NOMO-1 treated with DMSO at 0.1 percent for 48 hours (cell line): ENCODE measurements around the gene BLVRB.
A peak's percentile ranks its signal among the peaks of the same experiment; 100 is the strongest.
"Not testable (repeated sequence)": the region's sequence is repeated elsewhere in the genome, so short reads cannot be mapped to it uniquely, and the experiment has no call there.

Experiments
- DNase-seq: peaks from one replicate; lab custom pipeline; 2025; ENCODE audit not compliant: unreplicated experiment; lab: John Stamatoyannopoulos, UW

Gene BLVRB

GRCh38 chr19:40423938-40424337 is 41.6 kb downstream of the BLVRB start:
- DNase-seq = no peak

DNA sequence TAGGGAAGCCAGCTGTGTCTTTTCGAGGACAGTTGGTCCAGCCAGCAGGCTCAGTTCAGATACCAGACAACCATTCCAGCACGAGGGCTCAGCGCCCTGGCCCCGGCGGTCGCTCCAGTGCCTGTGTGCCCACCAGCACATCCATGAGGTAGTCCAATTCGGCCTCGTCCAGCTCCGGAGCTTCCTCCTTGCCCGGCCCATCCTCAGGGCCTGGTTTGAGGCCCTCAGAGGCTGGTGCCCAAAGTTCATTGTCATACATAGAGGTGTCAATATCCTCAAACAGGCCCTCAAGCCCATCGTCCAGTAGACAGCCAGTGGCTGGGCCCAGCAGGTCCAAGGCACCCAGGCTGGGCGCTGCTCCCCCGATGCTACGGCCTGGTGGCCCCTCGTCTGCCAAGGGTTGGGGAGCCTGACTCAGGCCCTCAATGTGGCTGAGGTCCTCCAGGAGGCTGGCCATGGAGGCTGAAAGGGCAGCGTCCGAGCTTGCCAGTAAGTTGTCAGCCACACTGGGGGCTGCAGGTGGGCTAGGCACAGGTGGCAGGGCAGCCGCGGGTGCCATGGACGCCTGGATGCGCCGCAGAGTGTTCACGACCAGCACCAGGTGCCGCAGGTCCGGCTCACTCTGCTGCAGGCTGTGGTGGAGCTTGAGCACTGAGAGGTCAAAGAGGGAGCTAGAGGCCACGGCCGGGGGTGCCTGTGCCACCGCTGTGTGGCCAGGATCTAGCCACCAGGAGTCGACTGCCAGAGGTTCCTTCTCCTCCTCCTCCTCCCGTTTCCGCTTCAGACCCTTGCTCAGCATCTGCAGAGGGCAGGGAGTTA is 42.6 kb downstream of the BLVRB start:
- no peak for DNase-seq

DNA sequence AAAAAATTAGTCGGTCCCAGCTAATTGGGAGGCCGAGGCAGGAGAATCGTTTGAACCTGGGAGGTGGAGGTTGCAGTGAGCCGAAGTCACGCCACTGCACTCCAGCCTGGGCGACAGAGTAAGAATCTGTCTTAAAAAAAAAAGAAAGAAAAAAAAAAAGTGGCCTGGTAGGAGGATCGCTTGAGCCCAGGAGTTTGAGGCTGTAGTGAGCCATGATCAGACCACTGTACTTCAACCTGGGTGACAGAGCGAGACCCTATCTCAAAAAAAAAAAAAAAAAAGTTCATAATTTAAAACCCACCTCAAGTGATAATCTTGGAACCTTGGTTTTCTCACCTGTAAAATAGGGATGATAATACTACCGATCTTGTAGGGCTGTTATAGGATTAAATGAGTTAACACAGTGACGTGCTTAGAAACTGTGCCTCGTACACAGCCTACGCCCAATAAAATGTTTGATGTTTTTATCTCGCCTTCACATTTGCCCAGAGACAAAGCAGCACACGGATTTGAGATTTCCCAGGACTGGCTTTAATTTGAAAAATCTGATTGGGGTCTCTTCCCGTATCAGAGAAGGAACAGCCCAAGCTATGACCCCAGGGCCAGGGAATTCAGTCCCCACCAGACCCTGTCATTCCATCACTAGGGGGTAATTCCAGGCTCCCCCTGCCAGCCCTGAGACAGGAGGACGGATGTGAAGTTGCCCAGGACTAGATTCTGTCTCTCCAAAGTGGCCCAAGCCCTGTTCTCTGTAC is 43.4 kb downstream of the BLVRB start:
- DNase-seq = no peak

GRCh38 chr19:40420766-40421765 is 44.5 kb downstream of the BLVRB start:
- DNase-seq = peak; percentile 68

DNA sequence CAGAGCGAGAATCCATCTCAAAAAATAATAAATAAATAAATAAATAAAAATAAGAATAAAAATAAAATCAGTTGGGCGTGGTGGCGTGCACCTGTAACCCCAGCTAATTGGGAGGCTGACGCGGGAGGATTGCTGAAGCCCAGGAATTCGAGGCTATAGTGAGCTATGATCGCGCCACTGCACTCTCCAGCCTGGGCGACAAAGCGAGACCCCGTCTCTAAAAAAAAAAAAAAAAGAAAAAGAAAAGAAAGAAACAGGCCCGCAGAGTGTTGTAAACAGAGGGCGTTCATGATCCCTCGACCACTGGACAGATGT is 45.1 kb downstream of the BLVRB start:
- no peak for DNase-seq

- no peak for DNase-seq
These were observed 45.8 kb downstream of the BLVRB start for GRCh38 chr19:40419780-40420179.

DNA sequence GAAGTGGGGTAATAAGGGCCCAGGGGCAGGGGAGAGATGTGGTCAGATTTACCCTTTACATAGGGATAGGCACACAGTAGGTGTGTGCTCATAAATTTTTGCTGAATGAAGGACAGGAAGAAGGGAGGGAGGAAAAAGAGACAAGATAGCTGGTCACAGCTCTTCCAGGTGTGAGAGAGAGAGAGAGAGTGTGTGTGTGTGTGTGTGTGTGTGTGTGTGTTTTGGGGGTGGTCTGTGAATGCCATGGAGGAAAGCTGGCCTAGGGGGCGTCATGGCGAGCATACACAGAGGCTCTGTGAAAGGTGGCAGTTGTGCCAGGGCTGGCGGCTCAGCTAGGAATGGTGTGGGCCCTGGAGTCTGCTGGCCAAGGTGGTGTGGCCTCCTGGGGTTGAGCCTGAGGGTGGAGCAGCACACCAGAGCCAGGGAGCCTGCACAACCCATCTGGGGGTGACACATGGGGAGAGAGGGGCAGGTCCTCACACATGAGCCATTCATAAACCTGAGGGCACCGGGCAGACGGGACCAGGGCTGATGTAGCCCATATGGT is 46.4 kb downstream of the BLVRB start:
- DNase-seq = no peak

DNA sequence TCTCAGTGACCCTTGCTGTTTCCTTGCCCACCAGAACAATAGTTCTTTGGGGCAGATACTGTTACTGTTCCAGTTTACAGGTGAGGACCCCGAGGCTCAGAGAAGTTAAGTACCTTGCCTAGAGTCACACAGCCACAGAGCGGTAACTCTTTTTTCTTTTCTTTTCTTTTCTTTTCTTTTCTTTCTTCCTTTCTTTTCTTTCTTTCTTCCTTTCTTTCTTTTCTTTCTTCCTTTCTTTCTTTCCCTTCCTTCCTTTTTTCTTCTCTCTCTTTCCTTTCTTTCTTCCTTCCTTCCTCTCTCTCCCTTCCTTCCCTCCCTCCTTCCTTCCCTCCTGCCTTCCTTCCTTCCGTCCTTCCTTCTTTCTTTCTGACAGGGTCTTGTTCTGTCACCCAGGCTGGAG is 47.5 kb downstream of the BLVRB start:
- DNase-seq = no peak

DNA sequence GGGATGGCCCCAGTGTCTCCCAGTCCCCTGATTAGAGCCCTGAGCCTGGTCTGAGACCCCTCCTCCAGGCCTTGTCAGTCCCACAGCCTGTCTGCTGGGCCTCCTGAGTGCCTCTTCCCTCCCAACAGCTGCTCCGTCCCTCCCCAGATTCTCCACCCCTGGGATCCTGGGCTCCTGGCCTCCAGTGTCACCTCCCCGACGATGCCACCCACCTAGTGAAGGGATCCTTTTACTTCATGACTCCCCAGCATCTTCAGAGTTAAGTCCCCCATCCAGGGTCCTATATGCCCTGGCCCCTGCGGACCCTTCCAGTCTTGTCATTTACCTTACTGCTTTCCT is 47.9 kb downstream of the BLVRB start:
- DNase-seq = no peak

DNA sequence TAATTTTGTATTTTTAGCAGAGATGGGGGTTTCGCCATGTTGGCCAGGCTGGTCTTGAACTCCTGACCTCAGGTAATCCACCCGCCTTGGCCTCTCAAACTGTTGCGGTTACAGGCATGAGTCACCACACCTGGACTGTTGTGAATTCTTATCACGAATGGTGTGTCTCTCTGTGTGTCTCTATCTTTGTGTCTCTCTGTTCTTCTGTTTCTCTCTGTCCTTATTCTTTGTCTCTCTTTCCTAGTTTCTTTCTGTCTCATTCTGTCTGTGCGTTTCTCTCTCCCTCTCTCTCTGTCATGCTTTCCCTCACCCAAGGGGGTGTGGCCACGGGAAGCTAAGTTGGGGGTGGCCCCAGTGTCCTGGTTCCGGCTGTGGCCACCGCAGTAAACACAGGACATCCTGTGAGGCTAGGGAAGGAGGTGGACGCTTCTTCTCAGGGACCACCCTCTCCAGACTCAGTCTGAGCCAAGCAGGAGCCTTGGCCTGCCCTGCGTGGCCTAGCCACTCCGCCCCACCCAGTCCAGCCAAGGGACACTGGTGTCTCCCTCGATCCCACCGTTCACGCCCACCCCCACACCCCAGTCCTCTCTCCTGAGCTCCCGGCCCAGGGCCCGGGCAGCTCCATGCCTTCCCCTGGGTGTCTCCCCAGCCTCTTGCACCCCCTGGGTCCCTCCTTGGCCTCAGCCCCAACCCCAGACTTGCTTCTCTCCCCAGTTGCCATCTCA is 48.5 kb downstream of the BLVRB start:
- DNase-seq = peak; percentile 25

GRCh38 chr19:40415768-40416167 is 49.8 kb downstream of the BLVRB start:
- DNase-seq = no peak

DNA sequence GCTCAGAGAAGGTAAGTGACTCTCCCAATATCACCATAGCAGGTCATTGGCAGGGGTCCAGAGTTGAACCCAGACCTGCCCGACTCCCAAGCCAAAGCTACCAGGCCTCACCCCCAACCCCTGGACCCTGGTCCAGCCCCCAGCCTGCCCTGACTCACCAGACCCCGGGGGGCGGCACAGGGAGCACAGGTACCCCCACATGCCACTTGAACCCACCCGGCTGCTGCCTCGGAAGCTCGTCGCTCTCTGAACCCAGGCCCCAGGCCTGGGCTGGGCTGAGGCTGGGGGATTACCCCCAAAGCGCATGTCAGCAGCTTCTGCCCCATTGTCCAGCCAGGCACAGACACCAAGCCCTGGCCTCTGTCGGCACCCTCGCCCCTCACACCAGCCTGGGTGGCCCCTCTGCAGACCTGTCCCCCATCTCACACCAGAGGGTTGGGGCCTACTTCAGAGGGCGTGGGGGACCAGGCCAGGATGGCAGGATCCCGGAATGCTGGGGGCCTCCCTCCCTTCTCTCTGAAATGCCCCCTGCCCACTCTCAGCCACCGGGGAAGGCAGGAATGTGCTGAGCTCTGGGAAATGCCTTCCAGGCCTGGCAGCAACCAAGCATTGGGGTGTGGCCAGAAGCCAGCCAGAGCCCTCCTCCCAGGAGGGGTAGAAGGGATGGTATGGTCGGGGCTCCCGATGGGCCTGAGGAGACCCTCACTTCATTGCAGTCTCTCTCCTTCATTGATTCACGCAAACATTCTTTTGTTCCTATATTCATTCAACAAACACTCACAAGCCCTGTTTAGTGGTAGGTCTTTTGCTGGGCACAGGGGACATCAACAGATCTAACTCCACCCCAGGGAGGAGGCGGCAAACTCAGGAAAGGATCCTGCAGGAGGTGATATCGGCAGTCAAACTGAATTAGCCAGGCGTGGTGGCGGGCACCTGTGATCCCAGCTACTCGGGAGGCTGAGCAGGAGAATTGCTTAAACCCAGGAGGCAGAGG is 50.7 kb downstream of the BLVRB start:
- no peak for DNase-seq

DNA sequence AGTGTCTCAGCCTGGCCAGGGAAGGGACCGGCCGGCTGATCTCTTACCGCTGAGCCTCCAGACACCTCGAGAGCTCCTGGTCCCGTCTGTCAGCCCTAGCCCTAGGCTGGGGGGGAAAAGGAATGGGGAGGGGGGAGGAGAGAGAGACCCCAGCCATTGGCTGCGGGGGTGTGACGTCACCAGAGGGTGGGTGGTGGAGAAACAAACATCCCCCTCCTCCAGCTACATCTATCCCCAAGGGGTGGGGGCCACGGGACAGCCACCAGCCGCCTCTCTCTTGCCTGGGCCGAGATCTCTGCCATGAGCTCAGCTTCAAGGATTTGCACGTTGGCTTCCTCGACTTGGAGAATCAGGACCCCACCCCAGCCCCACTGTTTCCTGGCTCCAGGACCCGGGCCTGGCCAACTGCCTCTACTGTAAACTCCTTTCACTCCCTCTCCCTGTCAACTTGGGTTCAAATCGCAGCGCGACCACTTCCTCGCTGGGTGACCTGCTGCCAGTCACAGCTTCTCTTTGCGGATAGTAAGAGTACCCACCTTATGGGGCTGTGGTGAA is 52.2 kb downstream of the BLVRB start, which contains the start of gene PRX:
TSS of gene PRX (minus strand) at position 88 of the 555 bp plus-strand sequence. CDS start 5,446 bp downstream, outside the sequence.
- no peak for DNase-seq

DNA sequence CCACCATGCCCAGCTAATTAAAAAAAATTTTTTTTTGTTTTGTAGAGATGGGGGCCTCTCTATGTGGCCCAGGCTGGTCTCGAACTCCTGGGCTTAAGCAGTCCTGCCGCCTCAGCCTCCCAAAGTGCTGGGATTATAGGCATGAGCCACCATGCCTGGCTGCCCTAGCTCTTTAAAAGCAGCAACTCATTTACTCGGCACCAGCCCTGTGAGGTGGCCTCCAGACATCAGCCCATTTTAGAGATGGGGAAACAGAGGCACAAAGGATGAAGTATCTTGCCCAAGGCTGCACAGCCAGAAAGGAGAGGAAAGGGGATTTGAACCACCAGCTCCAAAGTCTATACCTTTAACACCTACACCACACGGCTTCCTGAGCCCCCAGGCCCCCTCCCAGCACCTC is 52.7 kb downstream of the BLVRB start:
- DNase-seq = no peak

DNA sequence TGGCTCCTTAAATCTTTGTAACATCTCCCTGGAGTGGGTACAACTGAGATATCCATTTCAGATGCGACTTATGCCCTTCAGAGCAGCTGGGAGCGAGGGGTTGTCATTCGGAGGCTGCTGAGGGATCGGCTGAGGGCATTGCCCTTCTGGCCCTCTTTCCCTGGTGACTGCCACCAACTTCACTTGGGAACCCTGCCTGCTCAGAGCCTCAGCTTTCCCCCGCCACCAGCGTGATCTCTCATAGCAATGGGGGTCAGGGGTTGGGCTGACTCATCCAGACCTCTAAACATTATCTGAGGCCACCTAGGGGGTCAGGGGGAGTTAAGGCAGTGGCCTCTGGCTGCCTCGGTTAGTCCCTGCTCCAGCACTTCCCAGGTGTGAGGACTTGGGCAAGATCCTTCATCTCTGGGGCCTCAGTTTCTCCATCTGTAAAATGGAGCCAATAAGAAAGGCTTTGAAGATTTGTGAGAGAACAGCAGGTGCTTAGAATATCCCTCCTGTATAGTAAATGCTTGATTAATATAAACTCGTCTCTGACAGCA is 53.5 kb downstream of the BLVRB start:
- no peak for DNase-seq

GRCh38 chr19:40411125-40411842 is 54.3 kb downstream of the BLVRB start:
- DNase-seq = no peak

- no peak for DNase-seq
These were observed 55.5 kb downstream of the BLVRB start for GRCh38 chr19:40410030-40410389.

DNA sequence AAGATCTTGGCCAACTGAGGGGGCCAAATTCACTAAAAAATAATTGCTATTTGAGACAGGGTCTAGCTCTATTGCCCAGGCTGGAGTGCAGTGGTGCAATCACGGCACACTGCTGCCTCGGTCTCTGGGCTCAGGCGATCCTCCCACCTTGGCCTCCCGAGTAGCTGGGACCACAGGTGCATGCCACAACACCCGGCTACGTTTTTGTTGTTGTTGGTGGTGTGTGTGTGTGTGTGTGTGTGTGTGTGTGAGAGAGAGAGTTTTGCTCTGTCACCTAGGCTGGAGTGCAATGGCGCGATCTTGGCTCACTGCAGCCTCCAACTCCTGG is 57.0 kb downstream of the BLVRB start:
- not testable (repeated sequence) for DNase-seq
